GM12875 (cell line): ENCODE results near the gene RPL36.

Experiments used
- H3K4me3 ChIP-seq: one replicate; pipeline ENCODE4 v1.5.1; 2011; ENCODE audit warnings: low read depth, low read length, control low read depth
- TF ChIP-seq, protein P1 (sequence below): IDR thresholded peaks from 2 replicates; pipeline ENCODE4 v1.5.1; 2011; ENCODE audit warnings: low read depth, mild to moderate bottlenecking, control low read depth, inconsistent platforms, low read length, moderate library complexity, borderline replicate concordance; ENCODE audit not compliant: insufficient read depth

RPL36 gene

GRCh38 chr19:5713228-5713627 is 23.1 kb downstream of the RPL36 start:
- no peak overlapping the region for H3K4me3 ChIP-seq
- TF ChIP-seq, protein P1, sequence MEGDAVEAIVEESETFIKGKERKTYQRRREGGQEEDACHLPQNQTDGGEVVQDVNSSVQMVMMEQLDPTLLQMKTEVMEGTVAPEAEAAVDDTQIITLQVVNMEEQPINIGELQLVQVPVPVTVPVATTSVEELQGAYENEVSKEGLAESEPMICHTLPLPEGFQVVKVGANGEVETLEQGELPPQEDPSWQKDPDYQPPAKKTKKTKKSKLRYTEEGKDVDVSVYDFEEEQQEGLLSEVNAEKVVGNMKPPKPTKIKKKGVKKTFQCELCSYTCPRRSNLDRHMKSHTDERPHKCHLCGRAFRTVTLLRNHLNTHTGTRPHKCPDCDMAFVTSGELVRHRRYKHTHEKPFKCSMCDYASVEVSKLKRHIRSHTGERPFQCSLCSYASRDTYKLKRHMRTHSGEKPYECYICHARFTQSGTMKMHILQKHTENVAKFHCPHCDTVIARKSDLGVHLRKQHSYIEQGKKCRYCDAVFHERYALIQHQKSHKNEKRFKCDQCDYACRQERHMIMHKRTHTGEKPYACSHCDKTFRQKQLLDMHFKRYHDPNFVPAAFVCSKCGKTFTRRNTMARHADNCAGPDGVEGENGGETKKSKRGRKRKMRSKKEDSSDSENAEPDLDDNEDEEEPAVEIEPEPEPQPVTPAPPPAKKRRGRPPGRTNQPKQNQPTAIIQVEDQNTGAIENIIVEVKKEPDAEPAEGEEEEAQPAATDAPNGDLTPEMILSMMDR, result no peak

DNA sequence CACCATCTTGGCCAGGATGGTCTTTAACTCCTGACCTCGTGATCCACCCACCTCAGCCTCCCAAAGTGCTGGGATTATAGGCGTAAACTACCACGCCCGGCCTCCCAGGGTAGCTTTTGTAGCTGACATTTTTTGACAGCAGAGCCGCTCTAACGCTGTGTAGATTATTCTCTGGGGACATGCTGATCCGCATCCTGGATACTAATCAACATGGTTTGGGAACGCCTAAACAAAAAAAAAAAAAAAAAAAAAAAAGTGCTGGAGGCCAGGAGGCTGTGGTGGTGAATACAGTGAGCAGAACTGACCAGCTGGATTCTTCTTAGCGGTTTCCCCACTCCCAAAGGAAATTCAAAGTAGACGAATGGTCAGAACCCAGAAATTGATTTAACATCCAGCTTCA is 24.7 kb downstream of the RPL36 start:
- TF ChIP-seq, protein P1, result no peak
- H3K4me3 ChIP-seq, result no peak overlapping the region

GRCh38 chr19:5717215-5717935 is 27.3 kb downstream of the RPL36 start:
- TF ChIP-seq, protein P1, result no peak
- H3K4me3 ChIP-seq, result no peak overlapping the region

DNA sequence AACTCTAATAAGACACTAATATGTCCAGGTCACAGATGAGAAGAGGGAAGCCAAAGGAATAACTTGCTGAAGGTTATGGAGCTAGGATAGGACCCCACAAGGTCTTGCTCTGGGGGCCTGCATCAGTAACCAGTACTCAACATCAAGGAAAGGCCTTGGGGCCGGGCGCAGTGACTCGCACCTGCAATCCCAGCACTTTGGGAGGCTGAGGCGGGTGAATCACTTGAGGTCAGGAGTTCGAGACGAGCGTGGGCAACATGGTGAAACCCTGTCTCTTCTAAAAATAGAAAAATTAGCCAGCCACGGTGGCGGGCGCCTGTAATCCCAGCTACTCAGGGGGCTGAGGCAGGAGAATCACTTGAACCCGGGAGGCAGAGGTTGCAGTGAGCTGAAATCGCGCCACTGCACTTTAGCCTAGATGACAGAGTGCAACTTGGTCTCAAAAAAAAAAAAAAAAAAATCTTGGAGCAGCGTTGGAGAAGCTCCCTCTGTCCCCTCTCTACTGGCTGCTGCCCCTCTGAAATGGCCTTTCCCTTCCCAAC is 28.0 kb downstream of the RPL36 start:
- H3K4me3 ChIP-seq, result peak overlapping the region; percentile 97
- TF ChIP-seq, protein P1, result no peak

DNA sequence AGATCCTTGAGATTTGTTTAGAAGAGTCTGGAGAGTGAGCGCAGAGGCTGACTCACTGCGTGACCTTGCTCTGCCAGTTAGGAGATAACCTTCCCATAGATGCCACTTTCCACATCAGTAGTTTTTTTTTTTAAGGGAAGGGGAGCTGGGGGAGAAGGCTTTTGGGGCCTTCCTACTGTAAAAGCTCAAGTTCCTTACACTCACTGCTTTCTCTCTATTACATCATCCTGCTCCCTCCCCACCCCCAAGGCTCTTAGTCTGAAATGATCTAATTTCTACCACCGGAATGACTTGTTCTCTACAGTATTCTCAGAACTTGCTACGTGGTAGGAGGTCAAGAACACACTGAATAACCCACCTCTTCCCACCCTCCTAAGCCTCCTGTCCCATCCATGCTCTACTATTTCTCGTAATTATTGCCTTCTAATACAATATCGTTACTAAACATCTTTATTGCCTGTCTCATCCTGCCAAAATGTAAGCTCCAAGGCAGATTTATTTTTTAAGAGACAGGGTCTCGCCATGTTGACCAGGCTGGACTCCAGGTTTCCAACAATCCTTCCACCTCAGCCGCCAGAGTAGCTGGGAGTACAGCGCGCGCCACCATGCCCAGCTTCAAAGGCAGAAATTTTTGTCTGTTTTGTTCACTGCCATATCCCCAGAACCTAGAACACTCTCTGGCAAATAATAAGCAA is 28.6 kb downstream of the RPL36 start:
- H3K4me3 ChIP-seq, result peak overlapping the region; percentile 97
- TF ChIP-seq, protein P1, result no peak

DNA sequence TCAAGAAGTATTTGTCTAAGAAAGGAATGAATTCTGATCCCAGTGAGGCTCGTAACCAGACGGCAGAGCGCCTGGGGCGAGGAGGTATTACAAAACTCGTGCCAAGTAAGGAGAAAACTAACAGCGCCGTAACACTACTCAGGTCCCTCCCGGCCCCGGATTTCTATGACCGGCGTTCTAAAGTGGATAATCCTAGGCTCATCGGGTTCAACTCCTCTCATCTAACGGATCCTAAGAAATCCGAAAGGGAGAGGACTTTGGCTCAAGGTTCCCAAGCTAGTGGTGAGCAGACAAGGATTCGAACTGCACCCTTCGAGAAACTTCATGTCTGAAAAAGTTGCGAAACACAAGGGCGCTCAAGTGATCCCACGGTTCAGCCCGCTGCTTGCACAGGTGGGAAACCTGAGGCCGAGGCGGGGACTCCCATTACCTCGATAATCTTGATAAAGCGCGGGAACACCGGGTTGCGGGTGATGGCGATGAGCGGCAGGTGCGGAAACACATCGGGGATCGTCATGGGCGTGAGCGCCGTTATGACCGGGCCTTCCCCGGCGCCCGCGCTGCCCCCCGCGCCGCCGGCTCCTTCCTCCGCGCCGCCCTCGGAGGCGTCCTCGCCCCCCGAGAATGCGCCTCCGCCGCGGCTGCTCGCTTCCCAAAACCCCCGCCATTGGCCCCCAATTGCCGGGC is 29.3 kb downstream of the RPL36 start:
- TF ChIP-seq, protein P1, result no peak

More for the DNA sequence above, 29.3 kb downstream of the RPL36 start:
- H3K4me3 ChIP-seq, result peak overlapping the region; percentile 97
